IMR-90 (cell line): ENCODE results near the gene MEGF8. TPM values are rescaled to one million over a fixed set of nuclear protein-coding genes. Genes with fewer than 3 reads are reported as not detected.
A peak's percentile ranks its signal among the peaks of the same experiment; 100 is the strongest.

Source experiments
- ATAC-seq: fragments of 200-7000 bp; cut with Tn5 transposase; 2 replicates; pipeline ENCODE4 v1.9.1; 2020; ENCODE audit warnings: low read depth, mild to moderate bottlenecking, moderate library complexity
- BruUV-seq: library from RNA; stranded (reverse); fragments of 400-500 nt; replicated peaks from 2 replicates; lab custom pipeline; 2021; lab: Mats Ljungman, UMichigan
- CTCF ChIA-PET: fragments of 300-600 bp; formaldehyde crosslinking; extraction: SDS; loops from one replicate; lab custom pipeline; 2021; ENCODE audit warnings: antibody characterized with exemption; lab: Yijun Ruan, JAX
- POLR2A ChIA-PET: fragments of 300-600 bp; sonication (Branson Sonifier 250); formaldehyde crosslinking; loops from one replicate; lab custom pipeline; 2022; ENCODE audit warnings: antibody characterized with exemption; ENCODE audit not compliant: unreplicated experiment; lab: Charles Lee
- DNase-seq: peaks from one replicate; pipeline ENCODE4 v3.0.0; 2013
- H2AFZ ChIP-seq: replicated peaks from 2 replicates; pipeline ENCODE3; 2013; ENCODE audit warnings: low read length, mild to moderate bottlenecking; ENCODE audit not compliant: poor library complexity
- H2AK5ac ChIP-seq: 2 replicates; pipeline ENCODE4 v1.6.1; 2013; ENCODE audit warnings: low read depth, low read length, inconsistent platforms
- H2AK9ac ChIP-seq: replicated peaks from 2 replicates; pipeline ENCODE3; 2013; ENCODE audit warnings: mild to moderate bottlenecking, low read depth, low read length, moderate library complexity; ENCODE audit not compliant: poor library complexity
- H2BK120ac ChIP-seq: 2 replicates; pipeline ENCODE4 v1.6.1; 2013; ENCODE audit warnings: low read depth, low read length, inconsistent platforms
- H2BK15ac ChIP-seq: 3 replicates; pipeline ENCODE4 v1.6.1; 2013; ENCODE audit warnings: low read depth, low read length, inconsistent platforms
- H2BK20ac ChIP-seq: 2 replicates; pipeline ENCODE4 v1.6.1; 2013; ENCODE audit warnings: low read depth, mild to moderate bottlenecking, inconsistent platforms, low read length, moderate library complexity
- H2BK5ac ChIP-seq: 2 replicates; pipeline ENCODE4 v1.6.1; 2013; ENCODE audit warnings: mild to moderate bottlenecking, low read depth, low read length, inconsistent platforms; ENCODE audit not compliant: poor library complexity, severe bottlenecking
- H3K14ac ChIP-seq: replicated peaks from 2 replicates; pipeline ENCODE4 v1.6.1; 2013; ENCODE audit warnings: low read depth, low read length, inconsistent platforms
- H3K18ac ChIP-seq: 2 replicates; pipeline ENCODE4 v1.6.1; 2013; ENCODE audit warnings: low read depth, low read length, control low read depth
- H3K23ac ChIP-seq: 2 replicates; pipeline ENCODE4 v1.6.1; 2013; ENCODE audit warnings: low read depth, low read length, inconsistent platforms
- H3K27ac ChIP-seq: 2 replicates; pipeline ENCODE4 v1.5.1; 2013; ENCODE audit warnings: mild to moderate bottlenecking, control low read depth, low read length; ENCODE audit not compliant: insufficient read depth
- H3K27me3 ChIP-seq: 2 replicates; pipeline ENCODE4 v1.6.1; 2013; ENCODE audit warnings: low read length; ENCODE audit not compliant: control insufficient read depth, insufficient read depth
- H3K36me3 ChIP-seq: 2 replicates; pipeline ENCODE4 v1.6.1; 2013; ENCODE audit warnings: low read length, mixed read lengths; ENCODE audit not compliant: control insufficient read depth, insufficient read depth
- H3K4ac ChIP-seq: 2 replicates; pipeline ENCODE4 v1.6.1; 2013; ENCODE audit warnings: low read depth, low read length, inconsistent platforms
- H3K4me1 ChIP-seq: 2 replicates; pipeline ENCODE4 v1.6.1; 2013; ENCODE audit warnings: low read length, mixed read lengths; ENCODE audit not compliant: control insufficient read depth, insufficient read depth
- H3K4me2 ChIP-seq: 2 replicates; pipeline ENCODE4 v1.6.1; 2013; ENCODE audit warnings: low read depth, mild to moderate bottlenecking, control low read depth, low read length, moderate library complexity
- H3K4me3 ChIP-seq: 2 replicates; pipeline ENCODE4 v1.5.1; 2013; ENCODE audit warnings: low read depth, mild to moderate bottlenecking, control low read depth, low read length, moderate library complexity; ENCODE audit not compliant: insufficient read depth
- H3K56ac ChIP-seq: 2 replicates; pipeline ENCODE4 v1.6.1; 2013; ENCODE audit warnings: low read length, inconsistent platforms; ENCODE audit not compliant: insufficient read depth; ENCODE audit errors: extremely low read depth
- H3K79me1 ChIP-seq, 2 experiments: 2 replicates each; pipeline ENCODE4 v1.6.1; 2013; ENCODE audit warnings: low read length in 2 of 2, inconsistent platforms in 1 of 2, low read depth in 1 of 2
- H3K9ac ChIP-seq: 2 replicates; pipeline ENCODE4 v1.6.1; 2013; ENCODE audit warnings: low read depth, low read length, control low read depth
- H3K9me1 ChIP-seq: 2 replicates; pipeline ENCODE4 v1.6.1; 2013; ENCODE audit warnings: low read length, inconsistent platforms; ENCODE audit not compliant: insufficient read depth
- H3K9me3 ChIP-seq: 2 replicates; pipeline ENCODE4 v1.6.1; 2013; ENCODE audit warnings: low read length; ENCODE audit not compliant: control insufficient read depth, insufficient read depth
- H4K20me1 ChIP-seq: 2 replicates; pipeline ENCODE4 v1.6.1; 2013; ENCODE audit warnings: low read length, inconsistent platforms; ENCODE audit not compliant: insufficient read depth
- H4K5ac ChIP-seq: 2 replicates; pipeline ENCODE4 v1.6.1; 2013; ENCODE audit warnings: mild to moderate bottlenecking, low read depth, low read length, control low read depth
- H4K8ac ChIP-seq, 2 experiments: 2 replicates each; pipeline ENCODE4 v1.6.1; 2013; ENCODE audit warnings: low read depth in 2 of 2, low read length in 2 of 2, control low read depth in 1 of 2, inconsistent platforms in 1 of 2
- H4K91ac ChIP-seq: 2 replicates; pipeline ENCODE4 v1.6.1; 2013; ENCODE audit warnings: low read depth, low read length, inconsistent platforms; ENCODE audit not compliant: insufficient read depth
- BHLHE40 ChIP-seq: fragments of 150-350 bp; IDR thresholded peaks from 2 replicates; pipeline ENCODE4 v1.6.1; 2016; ENCODE audit warnings: mild to moderate bottlenecking, low read depth, low read length
- CHD1 ChIP-seq: IDR thresholded peaks from 2 replicates; pipeline ENCODE4 v1.6.1; 2012; ENCODE audit warnings: low read depth, low read length, improper control_type of control experiment
- CTCF ChIP-seq: conservative IDR thresholded peaks from 2 replicates; pipeline ENCODE4 v1.5.1; 2012; ENCODE audit warnings: mild to moderate bottlenecking, low read depth, low read length, improper control_type of control experiment
- ELK1 ChIP-seq: fragments of 150-350 bp; IDR thresholded peaks from 2 replicates; pipeline ENCODE4 v1.6.1; 2016; ENCODE audit warnings: low read depth, mild to moderate bottlenecking, low read length, moderate library complexity, borderline replicate concordance
- FOS ChIP-seq: fragments of 150-350 bp; IDR thresholded peaks from 2 replicates; pipeline ENCODE4 v1.6.1; 2016; ENCODE audit warnings: low read depth, low read length
- MAFK ChIP-seq: IDR thresholded peaks from 2 replicates; pipeline ENCODE4 v1.6.1; 2012; ENCODE audit warnings: low read depth, low read length, improper control_type of control experiment
- MAZ ChIP-seq: IDR thresholded peaks from 2 replicates; pipeline ENCODE4 v1.6.1; 2012; ENCODE audit warnings: low read depth, mild to moderate bottlenecking, low read length, improper control_type of control experiment, moderate library complexity, borderline replicate concordance
- POLR2A ChIP-seq: IDR thresholded peaks from 2 replicates; pipeline ENCODE4 v1.6.1; 2012; ENCODE audit warnings: mild to moderate bottlenecking, low read depth, low read length
- RAD21 ChIP-seq: IDR thresholded peaks from 2 replicates; pipeline ENCODE4 v1.6.1; 2012; ENCODE audit warnings: low read length, improper control_type of control experiment
- RCOR1 ChIP-seq: IDR thresholded peaks from 2 replicates; pipeline ENCODE4 v1.6.1; 2012; ENCODE audit warnings: mild to moderate bottlenecking, low read length, improper control_type of control experiment; ENCODE audit not compliant: insufficient replicate concordance
- RFX5 ChIP-seq: IDR thresholded peaks from 2 replicates; pipeline ENCODE4 v1.8.0; 2012; ENCODE audit warnings: low read depth, mild to moderate bottlenecking, low read length, moderate library complexity
- SMC3 ChIP-seq: fragments of 150-350 bp; IDR thresholded peaks from 2 replicates; pipeline ENCODE4 v1.6.1; 2016; ENCODE audit warnings: low read depth, mild to moderate bottlenecking, antibody characterized with exemption, low read length, moderate library complexity
- USF2 ChIP-seq: fragments of 150-350 bp; IDR thresholded peaks from 2 replicates; pipeline ENCODE4 v1.6.1; 2017; ENCODE audit warnings: mild to moderate bottlenecking, antibody characterized with exemption, low read length, low read depth
- WGBS, 2 experiments: methylation state at CpG; one replicate each; pipeline versions ENCODE4 v1.1.5 to v1.1.7; 2013; ENCODE audit warnings: missing lambda C conversion rate in 2 of 2; ENCODE audit not compliant: insufficient read length in 1 of 2; ENCODE audit errors: extremely low coverage in 2 of 2; 5-methylcytosine and 5-hydroxymethylcytosine counted together
- dilution Hi-C: fragments of 300-500 bp; cut with HindIII; formaldehyde crosslinking; loops from one replicate; pipeline ENCODE4 v1.14.3; 2018; ENCODE audit warnings: low sequenced_read_pairs; ENCODE audit not compliant: unreplicated experiment
- in situ Hi-C: fragments of 300-500 bp; cut with MboI; formaldehyde crosslinking; loops from 3 replicates; pipeline ENCODE4 v1.14.3; 2019; ENCODE audit warnings: low sequenced_read_pairs, inconsistent platforms, mixed read lengths
- intact Hi-C: fragments of 100-400 bp; cut with micrococcal nuclease; formaldehyde crosslinking; loops from 2 replicates; pipeline ENCODE4 v1.10.0; 2022
- polyA plus RNA-seq, 3 experiments: library from polyadenylated mRNA; depleted of rRNA; stranded (reverse); fragments of >200 nt; gene quantifications; 2 replicates each; pipeline ENCODE4 v1.2.3, GENCODE V29; 2012; ENCODE audit warnings: low replicate concordance in 1 of 3
- total RNA-seq: library from RNA; depleted of rRNA; stranded (reverse); fragments of >200 nt; gene quantifications from 2 replicates; pipeline ENCODE4 v1.2.3, GENCODE V29; 2012

MEGF8 gene
- total and polyA plus RNA-seq, 2 of the 4 experiments (the other 2 are of a cell fraction) = 2.3 to 12.5 TPM

GRCh38 chr19:42423462-42424344, 98.3 kb downstream of the MEGF8 start:
- Histone ChIP-seq H3K36me3 (no peaks in the 10 kb centered on the region), H2BK15ac (no peak overlapping the region), H3K27me3 (no peaks in the 10 kb centered on the region), H2AK9ac (peak overlapping the region; percentile 58), H4K91ac (peak overlapping the region; percentile 55; the same call in 1 of the 2 replicates), H2AK5ac (peak overlapping the region; percentile 38; the same call in 1 of the 2 replicates), H3K4me3 (peak overlapping the region; percentile 64), H4K5ac (no peak overlapping the region; the same call in 1 of the 2 replicates), H3K18ac (no peak overlapping the region; the same call in 1 of the 2 replicates), H3K56ac (no peak overlapping the region), H3K4me2 (peak overlapping the region; percentile 92), H2BK20ac (no peak overlapping the region), H3K79me1 (peaks cover 4 to 19% of the 10 kb centered on the region in 2 experiments; a peak in 2 of 4 replicates), H3K4ac (peak overlapping the region; percentile 44), H2AFZ (peak overlapping the region; percentile 96), H2BK5ac (peak overlapping the region; percentile 8), H4K8ac (peak overlapping the region; percentile 57 to 84; a peak in 3 of 4 replicates), H3K9ac (peak overlapping the region; percentile 59), H3K14ac (peak overlapping the region; percentile 66; the same call in 1 of the 2 replicates), H3K23ac (no peak overlapping the region), H3K27ac (peak overlapping the region; percentile 39; the same call in 1 of the 2 replicates), H2BK120ac (no peak overlapping the region), H3K9me1 (peaks cover 11% of the 10 kb centered on the region), H3K4me1 (peaks cover 9% of the 10 kb centered on the region), H4K20me1 (peaks cover 11% of the 10 kb centered on the region; the same call in 1 of the 2 replicates), H3K9me3 (no peaks in the 10 kb centered on the region)
- dilution Hi-C loops = no loop called here
- no TSS peak for BruUV-seq
- peak; percentile 90 for DNase-seq
- ChIA-PET CTCF (interaction anchor here (0.9 to 2.0 kb wide), 4 partner anchors 10 to 23 kb away, joined by 3 to 9 read pairs (median 4); no protein-coding TSS in a partner anchor), POLR2A (no interaction called here)
- WGBS, 2 experiments = 14% methylated on average over 19 of the region's 65 CpGs; no CpG with 5 or more reads in 1 of the 2 experiments
- in situ Hi-C loops = no loop called here
- ATAC-seq = peak; percentile 97
- intact Hi-C loops = no loop called here
- TF ChIP-seq POLR2A (no peak), SMC3 (no peak), RAD21 (no peak), CTCF (no peak), RCOR1 (no peak), RFX5 (no peak), FOS (no peak), USF2 (peak; percentile 37), BHLHE40 (0 out of 2 replicates have a peak, but pooled peaks have one; percentile 4), MAFK (no peak), CHD1 (no peak), MAZ (peak; percentile 60; the same call in 1 of the 2 replicates), ELK1 (no peak)
